T-helper 22 cell (primary cell): ENCODE results near the gene CTU2.

Source experiments
- DNase-seq: peaks from one replicate; pipeline ENCODE4 v3.0.0-alpha.2; 2020; ENCODE audit warnings: low read depth

Gene CTU2

DNA sequence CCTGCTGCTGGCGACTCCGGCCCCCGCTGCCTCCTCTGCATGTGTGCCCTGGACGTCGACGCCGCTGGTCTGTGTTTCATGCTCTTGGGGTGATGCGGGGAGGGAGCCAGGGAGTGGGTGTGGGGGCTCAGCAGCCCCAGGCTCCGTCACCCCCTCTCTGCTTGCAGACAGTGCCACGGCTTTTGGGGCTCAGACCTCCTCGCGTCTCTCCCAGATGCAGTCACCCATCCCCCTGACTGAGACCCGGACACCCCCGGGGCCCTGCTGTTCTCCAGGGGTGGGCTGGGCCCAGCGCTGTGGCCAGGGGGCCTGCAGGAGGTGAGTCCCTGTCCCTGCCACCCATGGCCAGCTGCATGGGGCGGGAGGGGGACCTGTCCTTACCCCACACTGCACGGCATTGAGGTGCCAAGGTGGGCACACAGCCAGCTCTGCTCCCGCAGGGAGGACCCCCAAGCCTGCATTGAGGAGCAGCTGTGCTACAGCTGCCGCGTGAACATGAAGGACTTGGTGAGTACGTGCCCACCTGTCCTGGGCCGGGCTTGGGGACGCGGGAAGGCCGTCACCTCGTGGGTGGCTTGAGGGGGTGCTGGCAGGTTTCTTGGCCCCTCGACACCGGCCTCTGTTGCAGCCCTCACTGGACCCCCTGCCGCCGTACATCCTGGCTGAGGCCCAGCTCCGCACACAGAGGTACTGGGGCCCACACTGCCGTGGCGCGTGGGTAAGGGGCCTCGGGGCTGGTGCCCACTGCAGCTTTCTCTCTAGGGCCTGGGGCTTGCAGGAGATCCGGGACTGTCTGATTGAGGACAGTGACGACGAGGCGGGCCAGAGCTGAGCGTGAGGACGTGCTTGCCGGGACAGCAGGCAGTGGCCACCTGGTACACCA, 8.4 kb downstream of the CTU2 start:
- no peak for DNase-seq

DNA sequence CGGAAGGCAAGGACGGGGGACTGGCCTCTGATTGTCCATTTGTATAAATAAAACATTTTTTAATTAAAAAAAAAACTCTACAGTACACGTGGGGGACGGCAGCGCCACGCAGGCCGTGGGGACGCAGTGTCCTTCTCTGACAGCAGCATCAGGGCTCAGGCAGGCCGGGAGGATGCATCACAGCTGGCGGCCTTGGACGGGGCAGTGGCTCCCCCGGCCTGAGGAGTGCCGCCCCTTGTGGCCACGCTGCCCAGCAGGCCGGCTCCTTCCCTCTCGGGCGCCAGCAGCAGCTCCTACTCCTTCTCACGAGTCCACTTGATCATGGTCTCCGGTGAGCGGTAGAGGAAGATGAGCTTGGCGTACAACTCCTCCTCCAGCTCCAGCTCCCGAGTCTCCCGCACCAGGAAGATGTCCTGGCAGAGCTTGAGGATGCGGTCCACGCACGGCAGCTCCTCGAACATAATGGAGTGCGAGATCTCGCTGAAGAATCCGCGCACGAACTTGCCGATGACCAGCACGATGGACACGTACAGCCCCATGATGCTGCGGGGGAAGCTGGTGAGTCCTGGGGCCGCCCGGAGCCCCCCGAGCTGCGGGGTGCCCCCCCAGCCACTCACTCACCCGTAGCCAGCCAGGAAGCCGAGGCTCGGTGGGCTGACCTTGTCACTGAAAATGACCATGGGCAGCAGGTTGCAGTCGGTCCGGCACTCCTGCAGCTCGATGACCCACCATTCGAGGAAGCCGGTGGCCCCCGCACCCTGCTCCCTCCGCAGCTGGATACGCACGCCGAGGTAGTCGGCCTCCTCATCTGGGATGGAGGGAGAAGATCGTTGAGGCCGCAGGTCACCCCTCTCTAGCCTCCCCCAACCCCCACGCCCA, 9.2 kb downstream of the CTU2 start:
- no peak for DNase-seq

DNA sequence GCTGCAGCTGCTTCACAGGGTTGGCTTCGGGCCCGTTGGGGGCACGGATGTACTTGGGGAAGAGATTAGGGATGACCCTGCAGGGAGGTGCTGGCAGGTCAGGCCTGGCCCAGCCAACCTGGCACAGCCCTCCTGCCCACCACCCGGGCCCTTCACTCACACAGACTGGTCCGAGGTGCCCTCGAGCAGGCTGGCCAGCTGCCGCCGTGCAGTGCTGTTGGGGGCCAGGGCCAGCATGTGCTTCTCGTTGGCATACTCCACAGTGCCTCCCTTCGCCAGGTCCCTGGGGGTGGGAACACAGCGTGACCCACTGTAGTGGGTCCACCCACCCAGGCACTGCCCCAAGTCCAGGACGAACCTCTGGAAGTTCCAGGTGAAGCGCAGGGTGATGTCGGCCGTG, 9.9 kb downstream of the CTU2 start:
- DNase-seq, result no peak

DNA sequence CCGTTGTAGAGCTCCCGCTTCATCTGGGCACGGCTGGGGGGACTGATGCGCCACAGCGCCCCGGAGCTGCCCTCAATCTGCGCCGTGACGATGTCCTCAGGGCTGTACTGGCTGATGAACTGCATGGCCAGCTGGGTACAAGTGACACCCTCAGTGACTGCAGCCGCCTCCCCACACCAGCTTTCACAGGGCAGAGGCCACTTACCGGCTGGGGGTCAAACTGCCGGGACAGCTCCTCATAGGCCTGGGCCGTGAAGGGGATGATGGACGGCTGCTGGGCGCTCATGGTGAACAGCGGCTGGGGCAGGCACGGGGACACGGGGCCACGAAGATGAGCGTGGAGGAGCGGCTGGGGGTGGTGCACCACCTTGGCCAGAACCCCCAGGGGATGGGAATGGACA, 10.3 kb downstream of the CTU2 start:
- DNase-seq, result no peak

DNA sequence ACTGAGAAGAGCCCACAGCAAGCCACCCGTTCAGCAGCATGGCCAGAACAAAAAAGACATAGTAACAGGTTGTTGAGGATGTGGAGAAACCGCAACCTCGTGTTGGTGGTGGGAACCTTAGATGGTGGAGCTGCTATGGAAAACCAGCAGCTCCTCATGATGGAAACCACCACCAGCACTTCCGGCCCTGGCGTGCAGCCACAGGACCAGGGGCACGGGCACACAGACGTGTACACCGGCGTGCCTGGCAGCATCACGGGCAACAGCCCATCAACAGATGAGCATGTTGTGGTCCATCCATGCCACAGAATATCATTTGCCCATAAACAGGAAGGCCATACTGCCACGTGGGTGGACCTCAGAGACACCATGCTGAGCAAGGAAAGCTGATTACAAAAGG, 11.9 kb downstream of the CTU2 start:
- DNase-seq, result no peak

DNA sequence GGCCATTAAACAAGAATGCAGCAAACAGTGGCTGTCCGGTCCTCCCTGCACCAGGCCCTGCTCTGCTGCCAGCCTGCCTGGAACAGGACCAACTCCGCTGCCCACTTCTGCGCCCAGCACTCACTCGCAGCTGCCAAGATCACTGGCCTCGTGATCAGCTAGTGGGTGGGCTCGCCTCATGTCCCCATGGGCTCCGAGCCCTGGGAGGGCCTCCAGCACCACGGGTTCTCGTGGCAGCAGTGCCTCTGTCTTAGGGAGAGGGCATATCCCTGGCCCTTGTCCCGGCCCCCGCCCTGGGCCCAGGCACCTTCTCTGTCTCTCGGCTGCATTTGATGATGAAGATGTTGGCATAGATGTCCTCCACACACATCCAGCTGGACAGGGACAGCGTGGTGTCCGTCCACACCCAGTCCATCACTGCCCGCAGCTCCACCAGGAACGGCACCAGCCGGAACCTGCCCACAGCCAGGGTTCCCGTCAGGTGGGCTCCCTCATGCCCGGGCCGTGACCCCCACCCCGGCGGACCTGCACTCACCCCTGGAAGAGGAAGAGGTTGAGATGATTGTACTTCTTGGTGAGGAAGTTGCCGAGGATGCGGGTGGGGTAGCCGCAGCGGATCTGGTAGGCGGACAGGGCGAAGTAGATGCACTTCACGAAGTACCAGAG, 13.1 kb downstream of the CTU2 start:
- DNase-seq, result no peak

DNA sequence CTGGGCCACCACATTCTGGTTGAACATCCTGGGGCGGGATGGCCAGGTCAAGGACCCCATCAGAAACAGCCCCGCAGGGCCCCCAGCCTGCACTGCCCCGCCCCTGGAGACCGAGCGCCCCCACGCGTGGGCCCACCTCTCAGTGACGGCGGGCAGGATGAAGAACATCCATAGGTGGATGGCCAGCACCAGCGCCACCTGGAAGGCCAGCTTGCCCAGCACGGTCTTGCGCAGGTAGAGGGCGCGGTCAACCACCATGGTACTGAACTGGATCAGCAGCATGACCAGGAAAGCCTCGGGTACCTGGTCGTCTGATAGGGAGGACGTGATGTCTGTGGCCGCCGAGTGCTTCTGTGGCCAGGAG, 13.6 kb downstream of the CTU2 start:
- DNase-seq, result no peak

DNA sequence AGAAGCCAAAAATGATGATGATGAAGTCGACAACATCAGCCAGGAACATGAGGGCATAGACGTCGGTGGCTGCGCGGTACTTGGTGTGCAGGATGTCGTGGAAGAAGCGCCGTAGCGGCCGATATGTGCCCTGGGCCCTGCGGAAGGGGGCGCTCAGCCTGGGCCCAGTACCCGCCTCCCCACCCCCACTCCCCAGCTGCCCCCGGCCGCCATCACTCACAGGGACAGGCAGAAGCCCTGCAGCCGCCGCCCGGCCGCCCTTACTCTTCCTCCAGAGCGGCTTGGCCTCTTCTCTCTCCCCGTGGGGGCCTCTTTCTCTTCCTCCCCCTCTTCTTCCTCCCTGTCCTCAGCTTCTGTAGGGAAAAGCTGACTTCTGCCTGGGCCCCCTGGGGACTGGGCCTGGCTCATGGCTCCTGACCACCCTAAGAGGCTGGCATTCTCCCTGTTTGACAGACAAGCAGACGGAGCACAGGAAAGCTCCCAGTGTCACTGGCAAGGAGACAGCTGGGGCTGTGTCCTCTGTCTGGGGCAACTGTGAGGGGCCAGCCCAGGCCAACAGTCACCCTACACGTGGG, 14.2 kb downstream of the CTU2 start:
- no peak for DNase-seq

DNA sequence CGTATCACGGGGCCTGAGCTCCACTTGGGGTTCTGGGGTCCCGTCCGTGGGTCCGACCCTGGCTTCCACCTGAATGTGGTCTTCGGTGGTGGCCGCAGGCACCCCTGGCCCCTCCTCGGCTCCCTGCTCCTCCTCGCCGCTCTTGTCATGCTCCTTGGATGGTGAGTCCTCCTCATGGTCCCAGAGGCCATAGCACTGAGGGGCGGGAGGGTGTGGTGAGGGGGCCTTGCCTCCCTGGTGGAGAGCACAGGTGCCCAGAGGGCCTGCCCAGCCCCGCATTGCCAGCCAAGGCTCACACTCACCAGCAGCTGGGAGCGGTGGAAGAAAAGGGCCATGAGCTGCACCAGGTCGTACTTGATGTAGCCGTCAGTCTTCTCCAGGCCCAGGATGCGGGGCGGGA, 14.9 kb downstream of the CTU2 start:
- DNase-seq, result no peak

DNA sequence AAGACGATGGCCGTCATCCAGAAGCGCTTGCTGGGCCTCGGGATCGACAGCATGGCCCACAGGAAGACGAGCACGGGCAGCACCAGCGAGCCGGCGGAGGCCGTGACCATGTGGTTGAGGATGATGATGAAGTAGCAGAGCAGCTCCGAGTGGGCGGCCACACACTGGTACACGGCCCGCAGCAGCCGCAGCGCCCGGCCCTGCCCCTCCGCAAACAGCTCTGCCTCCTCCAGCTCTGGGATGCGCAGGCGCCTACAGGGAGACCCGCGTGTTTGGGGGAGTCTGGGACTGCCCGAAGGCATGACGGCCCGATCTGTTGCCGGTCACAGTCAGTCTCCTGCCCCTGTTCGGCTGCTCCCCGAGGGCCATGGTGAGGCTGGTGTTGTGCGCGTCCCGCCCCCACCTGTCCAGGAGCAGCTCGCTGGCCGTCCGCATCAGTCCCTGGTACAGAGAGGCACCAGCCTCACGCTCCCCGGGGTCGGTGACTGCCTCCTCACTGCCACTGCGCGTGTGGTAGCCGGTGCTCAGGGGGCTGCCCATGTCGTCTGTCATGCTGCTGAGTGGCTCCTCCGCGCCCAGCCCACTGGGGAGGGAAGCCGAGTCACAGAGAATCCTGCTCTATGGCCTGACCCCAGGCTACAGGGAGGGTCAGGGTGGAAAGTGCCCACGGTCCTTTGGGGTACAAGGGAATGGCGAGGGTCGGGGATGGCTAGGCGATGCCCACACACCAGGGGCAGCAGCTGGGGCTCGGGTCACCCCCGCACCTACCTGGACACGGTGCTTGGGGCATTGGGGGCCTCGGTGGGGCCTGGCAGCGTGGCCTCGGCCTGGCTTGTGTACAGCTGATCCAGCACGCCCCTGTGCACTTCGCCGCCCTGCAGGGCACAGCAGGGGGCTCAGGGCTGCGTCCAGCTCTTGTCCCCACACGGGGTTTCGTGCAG, 15.8 kb downstream of the CTU2 start:
- DNase-seq, result no peak

DNA sequence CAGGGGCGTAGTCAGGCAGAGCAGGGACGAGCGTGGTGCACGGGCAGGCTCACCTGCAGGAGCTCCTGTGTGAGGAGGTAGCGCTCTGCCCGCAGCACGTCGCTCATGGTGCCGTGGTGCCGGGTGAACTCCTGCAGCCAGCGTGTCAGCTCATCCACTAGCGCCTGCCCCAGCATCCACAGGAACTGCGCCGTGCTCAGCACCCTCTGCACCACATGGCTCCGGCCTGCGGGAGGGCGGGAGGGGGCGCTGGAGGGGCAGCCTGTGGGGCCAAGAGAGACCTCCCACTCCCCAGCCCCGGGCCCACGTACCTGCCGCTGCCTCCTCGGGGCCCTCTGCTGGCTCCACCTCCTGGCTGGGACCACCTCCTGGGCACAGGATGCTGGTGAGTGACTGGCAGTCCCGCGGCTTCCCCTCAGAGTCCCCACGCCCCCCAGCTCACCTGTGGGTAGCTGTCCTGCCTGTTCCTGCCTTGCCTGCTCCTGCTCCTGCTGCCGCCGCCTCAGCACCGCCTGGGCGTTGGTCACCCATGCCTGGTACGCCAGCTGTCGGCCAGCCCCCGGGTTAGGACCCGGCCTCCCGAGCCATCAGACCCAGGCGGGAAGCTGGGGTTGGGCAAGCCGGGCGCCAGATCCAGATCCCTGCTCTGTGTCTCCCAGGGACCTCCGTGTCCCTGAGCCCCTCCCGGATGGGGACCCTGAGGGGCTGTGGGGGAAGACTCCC, 16.6 kb downstream of the CTU2 start:
- DNase-seq, result no peak

DNA sequence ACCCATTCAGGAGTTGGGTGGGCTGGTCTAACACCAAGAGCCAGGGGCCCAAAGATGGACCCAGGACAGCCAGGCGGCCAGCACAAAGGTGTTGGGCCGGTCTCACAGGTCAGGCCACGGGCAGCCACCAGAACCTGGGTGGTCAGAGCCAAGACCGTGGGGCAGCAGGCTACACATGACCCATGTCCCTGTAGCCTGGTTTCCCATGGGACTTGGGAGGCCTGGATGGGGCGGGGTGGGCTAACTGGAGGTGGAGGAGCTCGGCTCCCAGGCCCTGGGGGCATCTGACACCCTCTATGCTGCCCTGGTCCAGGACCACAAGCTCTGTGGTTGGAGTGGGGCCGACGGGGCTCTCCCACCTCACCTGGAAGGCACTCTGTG, 17.2 kb downstream of the CTU2 start:
- no peak for DNase-seq

DNA sequence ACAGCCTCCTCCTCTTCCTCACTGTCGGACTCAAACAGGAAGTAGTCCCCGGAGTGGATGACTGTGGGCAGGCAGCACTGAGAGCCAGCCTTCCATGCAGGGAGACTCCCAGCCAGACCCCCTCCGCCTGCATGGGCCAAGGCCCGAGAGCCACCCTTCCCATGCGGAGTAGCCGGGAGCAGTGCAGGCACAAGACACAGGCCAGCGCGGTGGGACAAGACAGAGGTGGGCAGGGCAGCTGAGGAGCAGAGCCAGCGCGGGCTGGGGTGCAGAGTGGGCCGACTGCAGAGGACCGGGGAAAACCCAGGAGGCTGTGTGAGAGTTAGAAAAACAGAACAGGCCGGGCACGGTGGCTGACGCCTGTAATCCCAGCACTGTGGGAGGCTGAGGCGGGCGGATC, 17.6 kb downstream of the CTU2 start:
- no peak for DNase-seq

DNA sequence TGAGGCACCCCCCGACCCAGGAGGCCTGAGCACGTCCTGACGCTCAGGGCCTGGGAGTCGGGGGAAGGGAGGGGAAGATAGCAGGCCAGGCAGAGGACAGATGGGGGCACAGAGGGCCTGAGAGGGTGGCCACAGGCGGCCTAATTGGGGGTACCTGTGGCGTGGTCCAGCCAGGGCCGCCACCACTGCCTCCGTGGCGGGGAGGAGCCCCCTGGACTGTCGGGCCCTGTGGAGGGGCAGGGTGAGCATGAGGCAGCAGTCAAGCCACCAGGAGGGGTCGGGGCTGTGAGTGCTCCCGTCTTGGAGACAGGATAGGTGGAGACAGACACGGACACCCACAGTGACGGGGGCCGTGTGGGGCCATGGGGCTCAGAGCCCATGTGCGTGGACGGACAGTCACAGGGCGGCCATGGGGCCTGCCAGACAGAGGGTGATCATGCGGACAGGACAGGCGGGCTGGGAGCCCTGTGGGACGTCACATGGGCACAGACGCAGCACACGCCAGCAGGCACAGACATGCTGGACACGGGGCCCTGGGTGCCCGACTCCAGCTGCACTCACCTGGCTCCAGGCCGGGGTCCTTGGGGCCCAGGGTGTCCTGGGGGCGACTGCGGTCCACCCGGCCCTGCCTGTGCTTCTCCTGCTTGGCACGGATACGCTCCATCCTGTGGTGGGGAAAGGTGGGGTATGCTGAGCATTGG, 18.7 kb downstream of the CTU2 start:
- no peak for DNase-seq

DNA sequence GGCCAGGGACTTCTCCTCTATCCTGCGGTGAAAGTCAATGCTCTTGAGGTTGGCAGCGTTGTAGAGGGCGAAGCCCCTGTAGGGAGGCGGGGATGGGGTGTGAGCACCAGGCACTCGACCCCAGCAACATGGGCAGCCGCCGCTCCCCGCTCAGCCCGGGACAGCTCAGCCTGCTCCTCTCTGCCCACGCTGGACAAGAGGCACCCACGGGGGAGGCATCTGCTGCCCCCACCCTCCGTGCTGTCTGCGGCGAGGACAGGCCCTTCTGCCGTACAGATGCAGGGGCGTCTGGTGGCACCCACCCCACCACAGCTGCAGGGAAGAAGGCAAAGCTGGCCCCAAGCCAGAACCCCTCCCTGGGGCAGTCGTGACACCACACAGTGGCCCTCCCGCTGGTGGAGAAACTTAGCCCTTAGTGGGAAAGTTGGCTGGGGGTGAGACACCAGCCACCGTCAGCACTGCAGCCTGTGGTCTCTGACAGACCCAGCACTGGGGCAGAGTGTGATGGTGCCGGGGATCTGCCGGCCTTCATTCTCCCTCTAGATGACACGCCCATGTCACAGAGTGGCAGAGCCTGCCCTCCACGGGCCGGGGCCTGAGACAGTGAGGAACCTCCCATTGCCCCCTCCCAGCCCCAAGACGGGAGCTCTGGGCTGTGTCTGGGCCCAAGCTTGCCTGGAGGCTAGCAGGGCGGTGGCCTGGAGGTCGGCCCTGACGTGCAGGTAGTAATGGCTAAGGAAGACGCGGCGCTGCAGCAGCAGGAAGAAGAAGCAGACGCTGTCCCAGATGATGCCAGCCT, 19.5 kb downstream of the CTU2 start:
- no peak for DNase-seq

DNA sequence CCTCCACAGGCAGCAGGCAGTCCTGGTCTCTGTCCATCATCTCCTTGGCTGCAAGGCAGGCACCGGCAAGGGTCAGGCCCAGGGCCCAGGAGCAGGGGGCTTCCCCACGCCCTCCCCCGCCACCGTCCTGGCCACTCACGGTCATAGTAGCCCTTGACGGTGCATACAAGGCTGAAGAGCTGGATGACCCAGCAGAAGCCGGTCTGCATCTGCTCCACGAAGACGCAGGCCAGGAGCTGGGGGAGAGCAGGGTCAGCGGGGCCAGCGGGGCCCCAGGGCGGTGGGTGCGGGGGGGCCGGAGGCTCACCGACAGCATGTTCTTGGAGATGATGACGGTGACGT, 20.1 kb downstream of the CTU2 start:
- no peak for DNase-seq

DNA sequence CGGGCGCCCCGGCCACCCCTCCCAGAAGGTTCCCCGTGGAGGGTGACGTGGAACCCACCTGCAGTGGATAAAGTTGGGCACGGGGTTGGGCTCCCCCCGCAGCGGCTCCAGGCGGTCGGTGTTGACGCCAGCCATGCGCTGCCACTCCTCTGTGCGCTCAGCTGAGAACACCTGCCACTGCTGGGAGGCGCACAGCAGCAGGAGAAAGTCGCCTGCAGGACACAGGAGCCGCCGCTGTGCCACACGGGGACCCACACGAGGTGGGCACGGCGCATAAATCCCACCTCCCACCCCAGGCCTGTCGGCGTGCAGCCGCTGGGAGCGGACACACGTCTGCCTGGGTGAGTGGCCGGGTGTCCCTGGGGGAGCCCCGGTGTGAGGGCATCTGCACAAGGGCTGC, 20.7 kb downstream of the CTU2 start:
- no peak for DNase-seq

DNA sequence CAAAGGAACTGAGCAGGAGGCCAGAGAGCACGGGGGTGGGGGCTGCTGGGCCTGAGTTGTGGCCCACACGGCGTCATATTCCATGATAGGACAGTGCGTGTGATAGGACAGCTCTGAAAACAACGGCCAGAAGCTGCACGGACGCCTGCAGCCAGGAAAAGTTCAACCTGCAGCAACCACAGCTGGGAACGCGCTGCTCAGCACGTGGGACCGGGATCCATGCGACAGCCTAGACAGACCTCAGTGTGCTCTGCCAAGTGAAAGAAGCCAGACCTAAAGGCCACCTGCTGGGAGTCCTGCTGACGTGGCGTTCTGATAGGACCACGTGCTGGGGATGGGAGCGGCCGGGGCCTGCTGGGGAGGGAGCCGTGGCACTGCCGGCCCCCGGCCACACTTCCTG, 21.6 kb downstream of the CTU2 start:
- no peak for DNase-seq
